OCI-LY3 (cell line): ENCODE data around the gene TPM4.

Source experiments
- H2AFZ ChIP-seq: fragments of 200-600, 300-600 bp; shearing (Covaris generic); 2 replicates; pipeline ENCODE4 v1.6.0; 2014; ENCODE audit warnings: antibody characterized with exemption, low read depth, low read length
- H3K27ac ChIP-seq: fragments of 200-600, 300-600 bp; sonication (generic); 2 replicates; pipeline ENCODE4 v1.5.1; 2014; ENCODE audit warnings: mild to moderate bottlenecking, low read length, moderate library complexity, mixed read lengths
- H3K27me3 ChIP-seq: fragments of 200-600, 300-600 bp; sonication (generic); 2 replicates; pipeline ENCODE4 v1.6.1; 2014; ENCODE audit warnings: low read depth, low read length, mixed read lengths
- H3K36me3 ChIP-seq: fragments of 200-600, 300-600 bp; sonication (generic); replicated peaks from 2 replicates; pipeline ENCODE3; 2014; ENCODE audit warnings: low read depth, low read length, mixed read lengths
- H3K4me1 ChIP-seq: fragments of 300-600, 200-600 bp; sonication (generic); 2 replicates; pipeline ENCODE4 v1.6.1; 2014; ENCODE audit warnings: low read length, mixed read lengths
- H3K4me2 ChIP-seq: fragments of 200-600, 300-600 bp; sonication (generic); 2 replicates; pipeline ENCODE4 v1.6.1; 2014; ENCODE audit warnings: low read length, mixed read lengths
- H3K4me3 ChIP-seq: fragments of 300-600, 200-600 bp; sonication (generic); 2 replicates; pipeline ENCODE4 v1.5.1; 2014; ENCODE audit warnings: antibody characterized with exemption, mild to moderate bottlenecking, low read length, moderate library complexity
- H3K79me2 ChIP-seq: fragments of 300-600, 200-600 bp; shearing (Covaris generic); 2 replicates; pipeline ENCODE4 v1.6.1; 2014; ENCODE audit warnings: mild to moderate bottlenecking, low read length, mixed read lengths
- H3K9ac ChIP-seq: fragments of 300-600, 200-600 bp; shearing (Covaris generic); 2 replicates; pipeline ENCODE4 v1.6.0; 2014; ENCODE audit warnings: mild to moderate bottlenecking, low read length, moderate library complexity
- H3K9me3 ChIP-seq: fragments of 200-600, 300-600 bp; shearing (Covaris generic); 2 replicates; pipeline ENCODE4 v1.6.1; 2014; ENCODE audit warnings: low read length, mixed read lengths; ENCODE audit not compliant: insufficient read depth
- H4K20me1 ChIP-seq: fragments of 200-600, 300-600 bp; sonication (generic); 2 replicates; pipeline ENCODE4 v1.6.1; 2016; ENCODE audit warnings: low read length, mixed read lengths; ENCODE audit not compliant: insufficient read depth
- EZH2phosphoT487 ChIP-seq: fragments of 200-600 bp; shearing (Covaris generic); IDR thresholded peaks from 2 replicates; pipeline ENCODE4 v1.6.1; 2018; ENCODE audit warnings: antibody characterized with exemption, mixed run types, low read depth
- TF ChIP-seq, protein P1 (sequence below): fragments of 200-600, 300-600 bp; sonication (generic); IDR thresholded peaks from 2 replicates; pipeline ENCODE4 v1.5.1; 2014; ENCODE audit warnings: antibody characterized with exemption, low read length, low read depth

TPM4 gene

GRCh38 chr19:16045171-16045570 lies 31.1 kb upstream of the TPM4 start:
- TF ChIP-seq EZH2phosphoT487 = no peak
- TF ChIP-seq, protein P1, sequence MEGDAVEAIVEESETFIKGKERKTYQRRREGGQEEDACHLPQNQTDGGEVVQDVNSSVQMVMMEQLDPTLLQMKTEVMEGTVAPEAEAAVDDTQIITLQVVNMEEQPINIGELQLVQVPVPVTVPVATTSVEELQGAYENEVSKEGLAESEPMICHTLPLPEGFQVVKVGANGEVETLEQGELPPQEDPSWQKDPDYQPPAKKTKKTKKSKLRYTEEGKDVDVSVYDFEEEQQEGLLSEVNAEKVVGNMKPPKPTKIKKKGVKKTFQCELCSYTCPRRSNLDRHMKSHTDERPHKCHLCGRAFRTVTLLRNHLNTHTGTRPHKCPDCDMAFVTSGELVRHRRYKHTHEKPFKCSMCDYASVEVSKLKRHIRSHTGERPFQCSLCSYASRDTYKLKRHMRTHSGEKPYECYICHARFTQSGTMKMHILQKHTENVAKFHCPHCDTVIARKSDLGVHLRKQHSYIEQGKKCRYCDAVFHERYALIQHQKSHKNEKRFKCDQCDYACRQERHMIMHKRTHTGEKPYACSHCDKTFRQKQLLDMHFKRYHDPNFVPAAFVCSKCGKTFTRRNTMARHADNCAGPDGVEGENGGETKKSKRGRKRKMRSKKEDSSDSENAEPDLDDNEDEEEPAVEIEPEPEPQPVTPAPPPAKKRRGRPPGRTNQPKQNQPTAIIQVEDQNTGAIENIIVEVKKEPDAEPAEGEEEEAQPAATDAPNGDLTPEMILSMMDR = no peak
- Histone ChIP-seq H3K79me2 (no peaks in the 10 kb centered on the region), H3K27me3 (peaks cover 5% of the 10 kb centered on the region; the same call in 1 of the 2 replicates), H3K4me3 (no peak overlapping the region), H3K36me3 (no peaks in the 10 kb centered on the region), H3K9me3 (no peaks in the 10 kb centered on the region), H3K4me1 (peaks cover 4% of the 10 kb centered on the region; the same call in 1 of the 2 replicates), H3K27ac (no peak overlapping the region), H3K9ac (no peak overlapping the region), H4K20me1 (no peaks in the 10 kb centered on the region), H3K4me2 (no peak overlapping the region), H2AFZ (no peak overlapping the region)

- Histone ChIP-seq H3K4me3 (no peak overlapping the region), H2AFZ (no peak overlapping the region), H3K79me2 (no peaks in the 10 kb centered on the region), H3K4me2 (no peak overlapping the region), H3K4me1 (peaks cover 4% of the 10 kb centered on the region; the same call in 1 of the 2 replicates), H4K20me1 (no peaks in the 10 kb centered on the region), H3K27me3 (peaks cover 8% of the 10 kb centered on the region; the same call in 1 of the 2 replicates), H3K27ac (no peak overlapping the region), H3K36me3 (no peaks in the 10 kb centered on the region), H3K9ac (no peak overlapping the region), H3K9me3 (no peaks in the 10 kb centered on the region)
- TF ChIP-seq, protein P1 = no peak
- TF ChIP-seq EZH2phosphoT487 = no peak
Measured at GRCh38 chr19:16045893-16046292, 30.4 kb upstream of the TPM4 start.

- H3K4me1 ChIP-seq = no peaks in the 10 kb centered on the region
- H3K4me3 ChIP-seq = no peak overlapping the region
- H3K9ac ChIP-seq = no peak overlapping the region
- no peaks in the 10 kb centered on the region for H3K36me3 ChIP-seq
- H3K9me3 ChIP-seq = no peaks in the 10 kb centered on the region
- H4K20me1 ChIP-seq = no peaks in the 10 kb centered on the region
- no peak overlapping the region for H3K27ac ChIP-seq
- H3K79me2 ChIP-seq = no peaks in the 10 kb centered on the region
- TF ChIP-seq, protein P1 = no peak
- TF ChIP-seq EZH2phosphoT487 = no peak
- peaks cover 8% of the 10 kb centered on the region; the same call in 1 of the 2 replicates for H3K27me3 ChIP-seq
- H3K4me2 ChIP-seq = no peak overlapping the region
- H2AFZ ChIP-seq = no peak overlapping the region
Measured at GRCh38 chr19:16048583-16048982, 27.7 kb upstream of the TPM4 start.

DNA sequence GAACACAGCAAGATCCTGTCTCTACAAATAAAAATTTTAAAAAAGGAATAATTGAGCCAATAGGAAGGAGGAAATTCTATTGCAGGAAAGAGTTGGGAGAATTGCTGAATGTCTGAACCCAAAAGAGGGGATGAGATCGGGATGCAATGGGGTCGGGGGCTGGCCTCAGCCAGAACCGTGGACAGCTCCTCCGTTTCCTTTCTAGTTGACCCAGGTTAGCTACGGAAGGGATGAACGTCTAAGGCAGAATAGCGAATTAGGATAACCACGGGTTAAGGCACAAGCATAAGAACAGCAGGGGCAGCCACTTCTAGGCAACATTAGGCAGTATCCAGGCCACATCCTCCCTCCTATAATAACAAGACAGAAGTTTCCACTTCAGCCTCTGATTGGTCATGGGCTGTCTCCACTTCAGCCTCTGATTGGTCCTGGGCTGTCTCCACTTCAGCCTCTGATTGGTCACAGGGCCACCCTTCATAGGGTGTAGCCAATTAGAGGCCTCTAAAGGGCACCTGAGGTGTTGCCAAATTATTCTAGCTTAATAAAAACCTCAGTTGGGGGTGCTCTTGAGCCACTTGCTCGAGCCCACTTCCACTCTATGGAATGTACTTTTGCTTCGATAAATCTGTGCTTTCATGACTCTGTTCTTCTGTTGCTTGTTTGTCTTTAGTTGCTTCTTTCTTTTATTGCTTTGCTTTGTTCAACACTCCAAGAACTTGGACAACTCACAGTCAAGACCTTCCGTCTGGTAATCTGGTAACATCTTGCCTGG lies 24.9 kb upstream of the TPM4 start:
- no peaks in the 10 kb centered on the region for H4K20me1 ChIP-seq
- no peaks in the 10 kb centered on the region for H3K79me2 ChIP-seq
- no peak overlapping the region for H2AFZ ChIP-seq
- H3K36me3 ChIP-seq = peaks cover 2% of the 10 kb centered on the region
- no peak for TF ChIP-seq EZH2phosphoT487
- TF ChIP-seq, protein P1 = peak; percentile 38
- H3K27ac ChIP-seq = no peak overlapping the region
- no peaks in the 10 kb centered on the region for H3K4me1 ChIP-seq
- H3K4me3 ChIP-seq = no peak overlapping the region
- no peak overlapping the region for H3K9ac ChIP-seq
- H3K27me3 ChIP-seq = peaks cover 16% of the 10 kb centered on the region; the same call in 1 of the 2 replicates
- no peak overlapping the region for H3K4me2 ChIP-seq
- H3K9me3 ChIP-seq = peaks cover 12% of the 10 kb centered on the region
